Activated CD4-positive, alpha-beta T cell treated with anti-CD3 and anti-CD28 coated beads for 24 hours (primary cell): ENCODE results near the gene SNORC.

ENCODE experiments used
- DNase-seq, 2 donors: peaks; one replicate each; pipeline ENCODE4 v3.0.0-alpha.2; 2020; ENCODE audit warnings: low read depth in 2 of 2

Gene SNORC

GRCh38 chr2:232926431-232926939 lies 56.4 kb downstream of the SNORC start:
- no peak for DNase-seq

- no peak for DNase-seq
Observed at GRCh38 chr2:232927032-232927792, 57.1 kb downstream of the SNORC start.

- no peak for DNase-seq
Observed at GRCh38 chr2:232927793-232928550, 57.9 kb downstream of the SNORC start.
